GM19463 (cell line): ENCODE data around the gene PCGF1.
"Not testable (repeated sequence)": the region's sequence is repeated elsewhere in the genome, so short reads cannot be mapped to it uniquely, and the experiment has no call there.

Experiments
- ATAC-seq: cut with Tn5 transposase; IDR thresholded peaks from one replicate; pipeline ENCODE4 v1.9.1; 2021; ENCODE audit warnings: mild to moderate bottlenecking, moderate library complexity; ENCODE audit not compliant: unreplicated experiment

PCGF1 gene

DNA sequence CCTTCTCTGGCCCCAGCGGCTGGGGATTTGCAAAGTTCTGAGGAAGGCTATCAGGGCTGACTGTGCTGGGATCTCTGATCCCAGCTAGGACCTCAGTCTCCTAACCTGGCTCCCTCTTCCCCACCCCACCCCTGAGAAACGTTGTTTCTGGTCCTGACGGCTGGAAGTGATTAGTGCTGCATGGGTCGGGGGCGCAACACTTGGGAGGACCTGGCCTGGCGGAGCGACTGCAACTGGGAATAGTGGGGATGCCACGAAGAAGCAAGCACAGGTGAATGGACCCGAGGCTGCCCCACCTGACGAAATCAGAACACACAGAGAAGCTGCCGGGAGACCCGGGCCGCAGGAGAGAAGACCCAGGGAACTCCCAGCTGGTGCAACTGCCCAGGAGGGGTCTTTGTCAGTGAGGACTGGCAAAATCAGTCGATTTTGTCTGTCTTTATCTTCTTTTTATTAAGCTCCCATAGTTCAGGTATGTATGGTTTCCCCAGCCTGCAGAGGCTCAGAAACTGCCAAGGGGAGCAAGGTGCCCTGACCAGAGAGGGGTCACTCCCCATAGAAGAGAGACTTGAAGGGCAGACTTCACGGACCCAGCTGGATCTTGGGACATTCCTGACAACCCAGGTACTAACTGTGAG lies 7.4 kb downstream of the PCGF1 start:
- ATAC-seq, result no peak

GRCh38 chr2:74499267-74499939 lies 8.1 kb downstream of the PCGF1 start, which contains the start of gene LBX2:
Gene LBX2 (minus strand): TSS chr2:74499603. CDS start chr2:74499537, 66 bp downstream.
- ATAC-seq, result no peak

DNA sequence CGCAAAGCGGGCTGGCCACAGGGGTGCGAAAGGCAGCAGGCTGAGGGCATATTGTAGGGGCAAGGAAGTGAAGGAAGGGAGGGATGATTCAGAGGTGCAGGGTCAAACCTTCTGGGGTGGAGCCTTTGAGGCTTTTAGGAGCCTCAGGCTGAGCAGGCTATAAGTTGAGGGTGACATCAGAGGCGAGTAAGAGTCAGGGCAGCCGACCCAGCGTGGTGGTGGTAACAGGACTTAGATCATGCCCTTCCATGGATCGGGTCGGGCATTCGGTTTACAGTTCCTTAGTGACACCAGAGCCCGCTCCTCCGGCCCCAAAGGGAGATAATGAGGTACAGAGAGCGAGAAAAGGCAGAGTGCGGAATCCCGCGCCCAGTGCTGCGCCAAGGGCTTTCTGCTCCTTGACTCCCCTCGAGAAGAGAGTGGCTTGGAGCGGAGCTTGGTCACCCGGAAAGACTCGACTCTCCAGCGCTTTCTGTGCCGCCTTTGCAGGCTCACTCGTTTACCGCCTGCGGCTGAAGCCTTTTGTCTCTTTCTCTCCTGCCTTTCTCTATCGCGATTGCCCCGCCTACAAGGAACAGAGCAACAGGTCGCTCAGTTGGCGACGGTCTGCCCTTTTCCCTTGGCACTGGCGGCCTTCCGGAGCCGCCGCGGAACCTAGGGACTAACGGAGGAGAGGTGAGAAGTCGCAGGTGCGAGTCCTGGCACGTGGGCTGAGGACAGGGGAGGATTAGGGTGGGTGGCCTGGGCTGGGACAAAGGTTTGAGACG lies 8.8 kb downstream of the PCGF1 start:
- ATAC-seq, result no peak

DNA sequence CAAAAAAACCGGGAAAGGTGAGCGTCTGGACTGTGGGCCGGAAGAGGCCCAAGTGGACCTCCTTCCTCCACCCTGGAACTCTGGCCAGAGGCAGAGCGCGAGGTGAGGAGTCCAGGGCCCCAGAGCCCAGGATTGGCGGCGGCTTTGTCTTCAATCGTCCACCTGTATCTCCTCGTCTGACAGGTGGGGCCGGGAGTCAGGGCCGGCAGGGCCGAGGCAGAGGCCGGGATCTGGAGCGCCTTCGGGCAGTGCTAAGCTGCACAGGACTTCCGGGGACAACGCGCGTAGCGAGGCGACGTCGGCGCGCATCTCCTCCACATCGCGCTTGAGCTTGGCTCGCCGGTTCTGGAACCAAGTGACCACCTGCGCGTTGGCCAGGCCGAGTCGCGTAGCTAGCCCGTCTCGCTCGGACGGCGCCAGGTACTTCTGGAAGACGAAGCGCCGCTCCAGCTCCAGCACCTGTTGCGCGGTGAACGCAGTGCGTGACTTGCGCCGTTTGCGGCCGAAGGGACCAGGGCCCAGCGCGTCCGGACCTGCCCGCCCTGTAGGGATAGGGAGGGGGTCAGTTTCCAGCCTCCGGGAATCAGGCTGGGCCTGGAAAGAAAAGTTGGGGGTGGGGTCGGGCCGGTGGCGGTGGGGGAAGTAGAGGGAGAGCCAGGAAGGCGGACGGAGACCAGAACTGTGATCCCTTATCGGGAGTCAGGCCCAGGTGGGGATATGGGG lies 9.6 kb downstream of the PCGF1 start:
- no peak for ATAC-seq

DNA sequence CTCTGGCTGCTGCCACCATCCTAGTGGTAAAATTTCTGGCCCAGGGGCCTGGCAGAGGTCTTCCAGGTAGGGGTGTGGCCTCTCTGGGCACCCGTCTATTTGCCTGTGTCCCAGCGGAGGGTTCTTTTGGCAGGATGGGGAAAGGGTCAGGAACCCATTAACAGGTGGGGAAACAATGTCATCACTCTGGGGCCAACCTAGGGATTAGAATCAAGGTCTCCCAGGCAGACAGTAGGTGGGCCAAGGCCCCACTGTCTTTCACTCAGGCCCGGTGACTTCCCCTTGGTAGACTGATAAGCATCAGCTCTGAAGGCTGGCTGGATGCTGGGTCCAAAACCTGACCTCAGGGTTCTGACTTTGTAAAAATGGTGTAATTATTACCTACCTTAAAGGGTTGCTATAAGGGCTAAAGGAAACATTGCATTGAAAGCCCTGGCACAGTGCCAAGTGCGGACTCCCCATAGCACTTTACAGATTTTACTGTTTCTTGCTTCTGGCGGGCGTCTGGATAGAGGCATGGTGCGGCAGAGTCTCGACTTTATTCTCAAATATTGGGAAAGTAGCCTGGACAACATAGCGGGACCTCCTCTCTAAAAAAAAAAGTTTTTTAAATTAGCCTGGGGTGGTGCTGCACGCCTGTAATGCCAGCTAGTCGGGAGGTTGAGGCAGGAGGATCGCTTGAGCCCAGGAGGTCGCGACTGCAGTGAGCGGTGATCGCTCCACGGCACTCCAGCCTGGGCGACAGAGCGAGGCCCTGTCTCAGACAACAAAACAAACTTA lies 10.3 kb downstream of the PCGF1 start:
- ATAC-seq, result no peak

DNA sequence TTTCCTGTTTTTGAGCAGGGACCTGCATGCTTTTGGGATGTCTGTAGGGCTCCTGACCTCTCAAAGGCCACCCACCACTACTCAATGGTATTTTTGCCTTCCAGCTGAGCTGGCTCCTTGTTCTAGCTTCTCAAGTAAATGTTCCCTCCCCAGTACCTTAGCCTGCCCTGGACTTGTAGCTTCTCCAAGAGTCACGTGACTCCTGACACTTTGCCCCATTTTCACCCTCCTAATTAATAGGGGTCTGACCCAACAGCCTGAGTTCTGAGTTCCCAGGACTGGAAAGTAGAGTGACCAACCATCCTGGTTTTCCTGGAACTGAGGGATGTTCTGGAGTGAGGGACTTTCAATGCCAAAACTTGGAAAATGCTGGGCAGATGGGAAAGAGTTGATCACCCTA lies 12.1 kb downstream of the PCGF1 start:
- ATAC-seq, result no peak

DNA sequence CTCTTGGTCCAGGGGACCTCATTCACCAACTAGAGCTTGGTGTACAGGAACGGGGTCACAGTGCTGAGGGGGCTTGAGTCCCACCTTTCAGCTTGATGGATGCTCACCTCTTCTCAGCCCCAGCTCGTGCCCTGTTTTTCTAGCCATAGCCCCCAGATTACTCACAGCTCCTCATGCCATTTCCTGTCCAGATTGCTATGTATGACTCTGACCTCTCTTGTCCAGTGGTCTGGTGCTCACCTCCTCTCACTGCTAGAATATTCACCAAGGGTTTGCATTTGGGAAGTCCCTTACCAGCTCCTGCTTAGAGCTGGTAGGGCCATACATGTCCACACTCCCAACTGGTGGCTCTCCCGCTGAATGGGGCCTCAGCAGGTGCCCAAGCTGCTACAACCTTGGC lies 13.9 kb downstream of the PCGF1 start:
- ATAC-seq, result no peak

DNA sequence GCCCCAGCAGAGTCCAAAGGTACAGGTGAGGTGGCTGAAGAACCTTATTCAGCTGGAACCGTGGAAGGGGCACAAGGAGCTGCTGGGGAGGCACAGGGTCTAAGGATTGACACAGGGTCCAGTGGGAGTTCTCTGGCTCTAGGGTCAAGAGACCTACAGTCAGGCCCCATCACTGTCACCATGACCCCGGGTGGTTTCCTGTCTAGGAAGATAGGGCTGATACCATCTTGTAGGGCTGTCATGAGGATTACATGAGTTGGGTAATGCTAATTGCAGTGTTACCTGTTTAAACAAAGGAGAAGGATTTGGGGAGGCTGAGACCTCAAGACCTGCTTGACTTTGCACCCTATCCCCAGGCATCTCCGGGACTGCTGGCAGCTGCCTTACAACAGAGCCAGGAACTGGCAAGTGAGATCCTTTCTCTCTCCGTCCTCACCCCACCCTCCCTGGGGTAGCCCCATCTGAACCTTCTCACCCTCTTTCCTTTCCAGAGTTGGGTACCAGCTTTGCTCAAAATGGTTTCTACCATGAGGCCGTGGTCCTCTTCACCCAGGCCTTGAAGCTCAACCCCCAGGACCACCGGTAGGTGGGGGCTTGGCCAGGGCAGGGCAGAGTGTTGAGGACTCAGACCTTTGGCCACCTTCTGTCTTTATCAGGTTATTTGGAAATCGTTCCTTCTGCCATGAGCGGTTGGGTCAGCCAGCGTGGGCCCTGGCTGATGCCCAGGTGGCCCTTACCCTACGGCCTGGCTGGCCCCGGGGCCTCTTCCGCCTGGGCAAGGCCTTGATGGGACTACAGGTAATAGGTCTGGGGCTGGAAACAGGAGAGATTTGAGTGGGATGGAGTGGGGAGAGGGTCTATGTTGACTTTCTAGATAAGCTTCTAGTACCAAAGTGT lies 15.6 kb downstream of the PCGF1 start:
- no peak for ATAC-seq

GRCh38 chr2:74489906-74490305 lies 17.6 kb downstream of the PCGF1 start:
- no peak for ATAC-seq

- no peak for ATAC-seq
Measured at GRCh38 chr2:74488643-74489481, 18.6 kb downstream of the PCGF1 start.

DNA sequence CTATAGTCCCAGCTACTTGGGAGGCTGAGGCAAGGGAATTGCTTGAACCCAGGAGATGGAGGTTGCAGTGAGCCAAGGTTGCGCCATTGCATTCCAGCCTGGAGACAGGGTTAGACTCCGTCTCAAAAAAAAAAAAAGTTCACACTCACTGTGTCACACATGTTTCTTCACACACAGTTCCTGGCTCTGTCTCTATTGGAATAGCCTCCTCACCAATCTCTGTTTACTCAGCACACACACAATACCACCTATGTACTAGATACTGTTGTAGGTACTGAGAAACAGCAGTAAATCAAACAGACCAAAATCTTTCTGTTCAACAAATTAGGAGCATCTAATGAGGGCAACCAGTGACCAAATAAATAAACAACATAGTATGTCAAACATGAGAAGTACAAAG lies 21.4 kb downstream of the PCGF1 start:
- no peak for ATAC-seq

- not testable (repeated sequence) for ATAC-seq
Measured at GRCh38 chr2:74483675-74484164, 23.8 kb downstream of the PCGF1 start.

- ATAC-seq, result peak; percentile 85
Measured at GRCh38 chr2:74482801-74483674, 24.5 kb downstream of the PCGF1 start, which contains the start of the genes CCDC142 and TTC31. Gene CCDC142 (minus strand): TSS chr2:74482998. CDS start chr2:74482837, 161 bp downstream. Gene TTC31 (plus strand): TSS chr2:74483081. CDS start chr2:74483096, 15 bp downstream.

GRCh38 chr2:74481961-74482800 lies 25.3 kb downstream of the PCGF1 start:
- ATAC-seq, result peak; percentile 36

- no peak for ATAC-seq
Measured at GRCh38 chr2:74481431-74481830, 26.1 kb downstream of the PCGF1 start.

GRCh38 chr2:74474899-74475298 lies 32.6 kb downstream of the PCGF1 start:
- no peak for ATAC-seq
